Transverse colon (tissue), 4 donors: ENCODE data around the gene CCT8. TPM values are rescaled to one million over a fixed set of nuclear protein-coding genes. Genes with fewer than 3 reads are reported as not detected.
A peak's percentile ranks its signal among the peaks of the same experiment; 100 is the strongest.

Experiments used
- DNase-seq: peaks from one replicate; pipeline ENCODE4 v3.0.0-alpha.2; 2019
- H3K27ac ChIP-seq, 4 donors: fragments of 200-600 bp; sonication (generic); 2 replicates each; pipeline ENCODE4 v1.5.1; 2016 to 2018; ENCODE audit warnings: inconsistent platforms in 4 of 4
- H3K27me3 ChIP-seq: fragments of 200-600 bp; sonication (generic); 2 replicates; pipeline ENCODE4 v1.5.1; 2017; ENCODE audit warnings: inconsistent platforms
- H3K36me3 ChIP-seq, 4 donors: fragments of 200-600 bp; sonication (generic); 2 replicates each; pipeline ENCODE4 v1.5.1; 2017 to 2019; ENCODE audit warnings: inconsistent platforms in 4 of 4
- H3K4me1 ChIP-seq, 4 donors: fragments of 200-600 bp; sonication (generic); 2 replicates each; pipeline ENCODE4 v1.5.1; 2017 to 2020; ENCODE audit warnings: inconsistent platforms in 4 of 4
- H3K4me3 ChIP-seq, 4 donors: fragments of 200-600 bp; sonication (generic); 1 replicate in 1 of 4; 2 replicates in 3 of 4; pipeline versions ENCODE4 v1.5.1 to v1.6.1; 2017 to 2019; ENCODE audit warnings: inconsistent platforms in 4 of 4
- H3K9me3 ChIP-seq, 2 donors: fragments of 200-600 bp; sonication (generic); 2 replicates each; pipeline ENCODE4 v1.5.1; 2017 to 2019; ENCODE audit warnings: inconsistent platforms in 2 of 2
- CTCF ChIP-seq, 5 experiments: fragments of 200-600 bp in 3 of 5; fragments of 450-650 bp in 2 of 5; sonication (generic) in 3 of 5; IDR thresholded peaks; 1 replicate in 2 of 5; 2 replicates in 3 of 5; pipeline ENCODE4 v1.5.1; 2016 to 2017; ENCODE audit warnings: antibody characterized with exemption in 5 of 5, inconsistent platforms in 3 of 5, mild to moderate bottlenecking in 2 of 5, moderate library complexity in 1 of 5
- EP300 ChIP-seq: sonication (generic); formaldehyde crosslinking; IDR thresholded peaks from one replicate; pipeline ENCODE4 v1.6.1; 2017; ENCODE audit warnings: antibody characterized with exemption, low read depth
- POLR2A ChIP-seq: fragments of 450-650 bp; IDR thresholded peaks from one replicate; pipeline ENCODE4 v1.6.1; 2016; ENCODE audit warnings: antibody characterized with exemption, mild to moderate bottlenecking, moderate library complexity
- POLR2AphosphoS5 ChIP-seq, 3 donors: sonication (generic); formaldehyde crosslinking; IDR thresholded peaks; one replicate each; pipeline ENCODE4 v1.6.1; 2016; ENCODE audit warnings: antibody characterized with exemption in 3 of 3
- WGBS, 2 donors: methylation state at CpG; one replicate each; pipeline ENCODE4 v1.1.5; 2018; ENCODE audit warnings: low coverage in 1 of 2; 5-methylcytosine and 5-hydroxymethylcytosine counted together
- in situ Hi-C, 4 donors: fragments of 200-750 bp; cut with MboI; loops; one replicate each; pipeline versions ENCODE4 v1.15.0 to v1.15.1; 2017; ENCODE audit warnings: low sequenced_read_pairs in 3 of 4, low pct_ligation_motif_present in 1 of 4, low pct_unique_long_range_greater_than_20kb in 1 of 4
- intact Hi-C: fragments of 100-400 bp; cut with DNase I; formaldehyde crosslinking; loops from one replicate; pipeline ENCODE4 v1.15.1; 2023; ENCODE audit warnings: low total_unique reads
- total RNA-seq, 4 donors: library from RNA; depleted of rRNA; stranded (reverse); fragments of >200 nt; gene quantifications; one replicate each; pipeline ENCODE4 v1.1.0, GENCODE V29; 2016

Gene CCT8
- total RNA-seq, result 100 to 1,000 TPM in 1 of 4 donors, 10 to 100 TPM in 3; 44.1 to 106 (median 63.4) TPM

- Histone ChIP-seq H3K9me3 (no peaks in the 10 kb centered on the region), H3K27me3 (no peaks in the 10 kb centered on the region), H3K4me1 (peaks cover 18 to 39% (median 24%) of the 10 kb centered on the region in 4 donors), H3K27ac (peak within 1 kb of the TSS; percentile 88 to 95 (median 92)), H3K4me3 (peak within 1 kb of the TSS; percentile 48 to 92 (median 90)), H3K36me3 (peaks cover 0 to 13% (median 6%) of the 10 kb centered on the region in 4 donors)
- intact Hi-C loops (no loop called here), in situ Hi-C loops (no loop called here)
- peak; percentile 99 for DNase-seq
- TF ChIP-seq CTCF (IDR thresholded peaks at IDR 0.05) (no peak), POLR2AphosphoS5 (IDR thresholded peaks at IDR 0.05) (peak; percentile 89 to 94 (median 90)), EP300 (no peak), POLR2A (peak; percentile 87)
- WGBS, 2 donors, result 1% methylated on average over 54 of the region's 62 CpGs; no CpG with 5 or more reads in 1 of the 2 donors
These were observed at the start of gene CCT8 for GRCh38 chr21:29073222-29074006. TSS of gene CCT8 (minus strand) at chr21:29073648. CDS start at chr21:29073590, 58 bp downstream.

GRCh38 chr21:29121759-29122158 lies 48.3 kb upstream of the CCT8 start:
- Histone ChIP-seq H3K9me3 (no peaks in the 10 kb centered on the region), H3K27ac (no peak overlapping the region), H3K36me3 (no peaks in the 10 kb centered on the region), H3K4me1 (no peaks in the 10 kb centered on the region), H3K4me3 (no peak overlapping the region), H3K27me3 (no peaks in the 10 kb centered on the region)
- 74 to 100% methylated on average over 1 of the region's 1 CpG for WGBS, 2 donors
- TF ChIP-seq CTCF (IDR thresholded peaks at IDR 0.05), result no peak
- TF ChIP-seq POLR2A, result no peak
- no peak for TF ChIP-seq POLR2AphosphoS5 (IDR thresholded peaks at IDR 0.05)
- TF ChIP-seq EP300, result no peak
- intact Hi-C loops, result no loop called here
- in situ Hi-C loops, result loop anchor here in 3 of 4 donors (25.0 kb wide), 1 partner anchor 716 kb away; no protein-coding TSS in a partner anchor
- DNase-seq, result no peak

GRCh38 chr21:29117372-29117955 lies 44.0 kb upstream of the CCT8 start:
- H3K27me3 ChIP-seq, result no peaks in the 10 kb centered on the region
- no peak for TF ChIP-seq POLR2A
- TF ChIP-seq EP300, result no peak
- no peak for TF ChIP-seq POLR2AphosphoS5 (IDR thresholded peaks at IDR 0.05)
- no peak for TF ChIP-seq CTCF (IDR thresholded peaks at IDR 0.05)
- no peaks in the 10 kb centered on the region for H3K36me3 ChIP-seq
- no peaks in the 10 kb centered on the region for H3K9me3 ChIP-seq
- no peaks in the 10 kb centered on the region for H3K4me1 ChIP-seq
- intact Hi-C loops, result no loop called here
- DNase-seq, result no peak
- in situ Hi-C loops, result loop anchor here in 3 of 4 donors (25.0 kb wide), 1 partner anchor 720 kb away; no protein-coding TSS in a partner anchor
- H3K4me3 ChIP-seq, result no peak overlapping the region
- H3K27ac ChIP-seq, result no peak overlapping the region
- 74 to 76% methylated on average over 3 of the region's 3 CpGs for WGBS, 2 donors

GRCh38 chr21:29115899-29116298 lies 42.5 kb upstream of the CCT8 start:
- Histone ChIP-seq H3K4me3 (no peak overlapping the region), H3K27me3 (no peaks in the 10 kb centered on the region), H3K9me3 (no peaks in the 10 kb centered on the region), H3K27ac (no peak overlapping the region), H3K36me3 (no peaks in the 10 kb centered on the region), H3K4me1 (no peaks in the 10 kb centered on the region)
- intact Hi-C loops (no loop called here), in situ Hi-C loops (loop anchor here in 3 of 4 donors (25.0 kb wide), 1 partner anchor 721 kb away; no protein-coding TSS in a partner anchor)
- no peak for TF ChIP-seq POLR2A
- TF ChIP-seq CTCF (IDR thresholded peaks at IDR 0.05), result no peak
- TF ChIP-seq EP300, result no peak
- no peak for TF ChIP-seq POLR2AphosphoS5 (IDR thresholded peaks at IDR 0.05)
- no peak for DNase-seq
- WGBS, 2 donors, result 77 to 87% methylated on average over 8 of the region's 8 CpGs
